Measurements from ENCODE around the gene NOM1.

The NOM1 gene

GRCh38 chr7:157017603-157018327 lies 68.3 kb downstream of the NOM1 start:
- in situ Hi-C loops (cut with MboI; ENCODE audit: low sequenced_read_pairs, unreplicated experiment), result no loop called here
- DNase-seq (ENCODE audit: low spot score), result no peak
- TF ChIP-seq, protein P1, sequence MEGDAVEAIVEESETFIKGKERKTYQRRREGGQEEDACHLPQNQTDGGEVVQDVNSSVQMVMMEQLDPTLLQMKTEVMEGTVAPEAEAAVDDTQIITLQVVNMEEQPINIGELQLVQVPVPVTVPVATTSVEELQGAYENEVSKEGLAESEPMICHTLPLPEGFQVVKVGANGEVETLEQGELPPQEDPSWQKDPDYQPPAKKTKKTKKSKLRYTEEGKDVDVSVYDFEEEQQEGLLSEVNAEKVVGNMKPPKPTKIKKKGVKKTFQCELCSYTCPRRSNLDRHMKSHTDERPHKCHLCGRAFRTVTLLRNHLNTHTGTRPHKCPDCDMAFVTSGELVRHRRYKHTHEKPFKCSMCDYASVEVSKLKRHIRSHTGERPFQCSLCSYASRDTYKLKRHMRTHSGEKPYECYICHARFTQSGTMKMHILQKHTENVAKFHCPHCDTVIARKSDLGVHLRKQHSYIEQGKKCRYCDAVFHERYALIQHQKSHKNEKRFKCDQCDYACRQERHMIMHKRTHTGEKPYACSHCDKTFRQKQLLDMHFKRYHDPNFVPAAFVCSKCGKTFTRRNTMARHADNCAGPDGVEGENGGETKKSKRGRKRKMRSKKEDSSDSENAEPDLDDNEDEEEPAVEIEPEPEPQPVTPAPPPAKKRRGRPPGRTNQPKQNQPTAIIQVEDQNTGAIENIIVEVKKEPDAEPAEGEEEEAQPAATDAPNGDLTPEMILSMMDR (IDR thresholded peaks at IDR 0.05; ENCODE audit: borderline replicate concordance, control extremely low read depth, extremely low read depth, insufficient read depth, missing control alignments), result no peak

GRCh38 chr7:157018328-157018996 lies 69.0 kb downstream of the NOM1 start:
- TF ChIP-seq, protein P1 (IDR thresholded peaks at IDR 0.05; ENCODE audit: borderline replicate concordance, control extremely low read depth, extremely low read depth, insufficient read depth, missing control alignments), result no peak
- DNase-seq (ENCODE audit: low spot score), result no peak
- in situ Hi-C loops (cut with MboI; ENCODE audit: low sequenced_read_pairs, unreplicated experiment), result no loop called here

DNA sequence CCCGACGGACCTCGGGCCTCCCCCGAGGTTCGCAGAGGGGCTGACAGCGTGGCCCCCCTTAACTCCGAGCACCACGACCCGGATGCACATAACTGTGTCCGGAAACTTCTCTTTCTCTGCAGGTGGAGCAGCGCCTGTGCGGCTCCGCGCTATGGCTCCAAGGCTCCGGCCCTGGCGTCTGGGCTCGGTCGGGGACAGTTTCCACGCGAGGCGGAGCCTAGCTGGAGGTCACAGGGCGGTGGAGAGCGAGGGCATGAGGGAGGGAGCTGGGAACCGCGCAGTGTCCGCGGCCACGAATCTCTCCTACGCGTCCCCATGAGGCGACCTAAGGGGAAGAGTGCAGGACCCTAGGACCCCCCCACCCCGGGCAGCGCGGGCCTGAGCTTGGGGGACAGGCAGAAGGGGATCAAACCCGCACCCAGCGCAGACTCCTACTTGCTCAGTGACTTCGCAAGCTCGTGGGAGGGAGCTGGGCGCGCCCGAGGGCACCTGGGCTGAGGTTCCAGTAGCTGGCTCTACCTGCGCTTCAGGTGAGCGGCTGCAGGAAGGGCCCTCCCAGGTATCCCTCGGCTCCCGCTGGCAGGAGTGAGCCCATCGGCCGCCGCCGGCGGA lies 69.6 kb downstream of the NOM1 start:
- in situ Hi-C loops (cut with MboI; ENCODE audit: low sequenced_read_pairs, unreplicated experiment), result no loop called here
- DNase-seq (ENCODE audit: low spot score), result no peak
- TF ChIP-seq, protein P1 (IDR thresholded peaks at IDR 0.05; ENCODE audit: borderline replicate concordance, control extremely low read depth, extremely low read depth, insufficient read depth, missing control alignments), result no peak

GRCh38 chr7:157019718-157020451 lies 70.4 kb downstream of the NOM1 start:
- no peak for DNase-seq (ENCODE audit: low spot score)
- in situ Hi-C loops (cut with MboI; ENCODE audit: low sequenced_read_pairs, unreplicated experiment), result no loop called here
- TF ChIP-seq, protein P1 (IDR thresholded peaks at IDR 0.05; ENCODE audit: borderline replicate concordance, control extremely low read depth, extremely low read depth, insufficient read depth, missing control alignments), result no peak

GRCh38 chr7:157020514-157021070 lies 71.1 kb downstream of the NOM1 start:
- TF ChIP-seq, protein P1 (IDR thresholded peaks at IDR 0.05; ENCODE audit: borderline replicate concordance, control extremely low read depth, extremely low read depth, insufficient read depth, missing control alignments), result no peak
- DNase-seq (ENCODE audit: low spot score), result no peak
- in situ Hi-C loops (cut with MboI; ENCODE audit: low sequenced_read_pairs, unreplicated experiment), result no loop called here

All from GM13976 (cell line).